ENCODE data around the gene MFN2. TPM values are rescaled to one million over a fixed set of nuclear protein-coding genes. Genes with fewer than 3 reads are reported as not detected.

Gene MFN2
- total and polyA plus RNA-seq, 2 of the 8 experiments (the other 6 are each of a cell fraction or from before 2014, with no cell fraction given) = 34.0 to 62.5 TPM

- CTCF ChIA-PET (ENCODE audit: partially characterized antibody) = interaction anchor here (0.6 to 1.5 kb wide), 8 partner anchors 9 to 308 kb away, joined by 3 to 5 read pairs (median 3); no protein-coding TSS in a partner anchor
- Histone ChIP-seq H3K9me3 (ENCODE audit: insufficient read depth in 2 of 2, low read depth in 1 of 2, low read length in 1 of 2) (peaks cover 0 to 7% of the 10 kb centered on the region in 2 experiments; a peak in 1 of 4 replicates), H3K56ac (replicated peaks; ENCODE audit: insufficient read length, low read depth, low read length) (no peak overlapping the region), H2BK15ac (ENCODE audit: low read length) (no peak overlapping the region), H3K23me2 (ENCODE audit: low read depth, low read length) (no peaks in the 10 kb centered on the region), H4K20me1 (replicated peaks in 1 of 2; ENCODE audit: control insufficient read depth in 1 of 2, insufficient read depth in 2 of 2, low read length in 2 of 2) (peaks cover 0 to 11% of the 10 kb centered on the region in 2 experiments), H3K4me3 (ENCODE audit: extremely low read depth in 1 of 4, insufficient read depth in 2 of 4, low read depth in 3 of 4, low read length in 4 of 4) (no peak overlapping the region), H4K5ac (ENCODE audit: insufficient read length, low read depth, low read length) (no peak overlapping the region), H3K4ac (replicated peaks; ENCODE audit: insufficient read length, low read depth, low read length) (no peak overlapping the region), H3K4me1 (replicated peaks in 1 of 4; ENCODE audit: control insufficient read depth in 3 of 4, insufficient read depth in 4 of 4, low read length in 3 of 4) (no peaks in the 10 kb centered on the region), H3K18ac (ENCODE audit: extremely low read depth, low read length) (no peak overlapping the region), H3K36me3 (ENCODE audit: control insufficient read depth in 2 of 4, insufficient read depth in 4 of 4, low read length in 3 of 4) (peaks cover 42 to 73% (median 64%) of the 10 kb centered on the region in 4 experiments), H3K27ac (ENCODE audit: low read depth, low read length) (no peak overlapping the region), H3K9ac (replicated peaks in 1 of 4; ENCODE audit: extremely low read depth in 1 of 4, low read depth in 3 of 4, low read length in 3 of 4) (no peak overlapping the region), H3K23ac (ENCODE audit: insufficient read length) (no peak overlapping the region), H2BK120ac (replicated peaks; ENCODE audit: low read depth, low read length) (no peak overlapping the region), H2AK5ac (ENCODE audit: low read depth, low read length) (no peak overlapping the region), H2BK12ac (ENCODE audit: low read depth, low read length) (no peak overlapping the region), H4K8ac (ENCODE audit: extremely low read depth, insufficient read depth, low read length) (no peak overlapping the region), H2BK20ac (ENCODE audit: low read length) (no peak overlapping the region), H4K91ac (replicated peaks; ENCODE audit: insufficient read length, low read length) (no peak overlapping the region), H3K14ac (ENCODE audit: insufficient read length) (no peak overlapping the region), H3K79me2 (ENCODE audit: control insufficient read depth in 1 of 2, insufficient read depth in 2 of 2, low read length in 2 of 2) (no peaks in the 10 kb centered on the region), H3K79me1 (ENCODE audit: low read depth, low read length) (no peaks in the 10 kb centered on the region; the same call in 1 of the 2 replicates), H2BK5ac (ENCODE audit: low read depth, low read length) (no peak overlapping the region), H3K27me3 (replicated peaks in 1 of 4; ENCODE audit: control insufficient read depth in 3 of 4, extremely low read depth in 1 of 4, insufficient read depth in 3 of 4, low read length in 3 of 4) (no peaks in the 10 kb centered on the region), H3K4me2 (ENCODE audit: insufficient read depth in 1 of 2, low read depth in 2 of 2, low read length in 2 of 2) (no peak overlapping the region), H2AFZ (ENCODE audit: low read length) (no peak overlapping the region)
- TF ChIP-seq SIRT6 (IDR thresholded peaks at IDR 0.05; ENCODE audit: low read length) (no peak), YY1 (IDR thresholded peaks at IDR 0.05; ENCODE audit: low read depth, low read length) (no peak), KDM5A (IDR thresholded peaks at IDR 0.05; ENCODE audit: low read length) (no peak), RXRA (IDR thresholded peaks at IDR 0.05; ENCODE audit: insufficient read depth, low read depth, low read length) (no peak), TCF12 (IDR thresholded peaks at IDR 0.05; ENCODE audit: low read depth, low read length) (no peak), TEAD4 (IDR thresholded peaks at IDR 0.05; ENCODE audit: low read depth, low read length) (no peak), TBP (IDR thresholded peaks at IDR 0.05; ENCODE audit: low read depth, low read length) (no peak), MAFK (IDR thresholded peaks at IDR 0.05; ENCODE audit: low read depth, low read length) (no peak), ASH2L (IDR thresholded peaks at IDR 0.05; ENCODE audit: low read length) (no peak), NRF1 (IDR thresholded peaks at IDR 0.05; ENCODE audit: low read depth, low read length) (no peak), KDM4A (IDR thresholded peaks at IDR 0.05; ENCODE audit: low read depth, low read length, severe bottlenecking) (no peak), KDM1A (IDR thresholded peaks at IDR 0.05; ENCODE audit: borderline replicate concordance, low read length) (no peak), RBBP5 (IDR thresholded peaks at IDR 0.05; ENCODE audit: borderline replicate concordance, low read depth, low read length) (no peak)
- FAIRE-seq (no peak), DNase-seq (ENCODE audit: low read depth in 1 of 2, low spot score in 2 of 2) (no peak)
- POLR2A ChIA-PET (ENCODE audit: partially characterized antibody) = interaction anchor here (0.7 to 1.5 kb wide), 4 partner anchors 23 to 196 kb away, joined by 3 to 5 read pairs (median 3); partner anchors contain the start of gene MFN2
- WGBS, 2 experiments (ENCODE audit: extremely low coverage in 1 of 2, insufficient coverage in 1 of 2, insufficient read length in 1 of 2, insufficient replicate concordance in 2 of 2, low coverage in 1 of 2, low lambda C conversion rate in 2 of 2, missing lambda C conversion rate in 1 of 2) = 92% methylated on average over 12 of the region's 12 CpGs; no CpG with 5 or more reads in 1 of the 2 experiments
These were observed 23.5 kb downstream of the MFN2 start for GRCh38 chr1:12003762-12004161.

Measured in H1 (cell line).